ENCODE data around the gene OR6P1. TPM values are rescaled to one million over a fixed set of nuclear protein-coding genes. Genes with fewer than 3 reads are reported as not detected.

OR6P1 gene
- total RNA-seq, 1 experiment from 2014 or later: not detected

- Histone ChIP-seq H3F3A (ENCODE audit: insufficient read depth, low read depth) (no peaks in the 10 kb centered on the region), H3K9me2 (ENCODE audit: insufficient read depth) (no peaks in the 10 kb centered on the region; the same call in 1 of the 2 replicates), H3K27ac (no peak overlapping the region), H3K4me2 (no peak overlapping the region), H2AFZ (no peak overlapping the region), H4K20me1 (ENCODE audit: insufficient read depth) (no peaks in the 10 kb centered on the region), H3K27me3 (ENCODE audit: insufficient read depth, low read depth) (no peaks in the 10 kb centered on the region), H3K79me2 (ENCODE audit: low read depth) (no peaks in the 10 kb centered on the region), H3K4me1 (replicated peaks; ENCODE audit: insufficient read depth) (no peaks in the 10 kb centered on the region), H3K4me3 (no peak overlapping the region), H3K36me3 (ENCODE audit: low read depth) (no peaks in the 10 kb centered on the region), H3K9me3 (ENCODE audit: insufficient read depth, low read depth) (no peaks in the 10 kb centered on the region)
- CTCF ChIA-PET: no interaction called here
- DNase-seq: no peak
- no TSS peak for BruUV-seq (replicated peaks)
- POLR2A ChIA-PET (ENCODE audit: unreplicated experiment): no interaction called here
- intact Hi-C loops (cut with micrococcal nuclease; ENCODE audit: unreplicated experiment): no loop called here
- TF ChIP-seq EZH2 (IDR thresholded peaks at IDR 0.05; ENCODE audit: low read depth): no peak
- no peak for TF ChIP-seq CTCF (conservative IDR thresholded peaks at IDR 0.05)
Observed at GRCh38 chr1:158607296-158607695, 36.9 kb upstream of the OR6P1 start.

GRCh38 chr1:158604968-158605367 lies 34.6 kb upstream of the OR6P1 start, which contains the start of gene OR10Z1:
Gene OR10Z1 (plus strand): TSS chr1:158605268. CDS start chr1:158606439, 1,171 bp downstream.
- Histone ChIP-seq H3K9me3 (ENCODE audit: insufficient read depth, low read depth) (no peaks in the 10 kb centered on the region), H3K27me3 (ENCODE audit: insufficient read depth, low read depth) (no peaks in the 10 kb centered on the region), H2AFZ (no peak within 1 kb of the TSS), H3K4me1 (replicated peaks; ENCODE audit: insufficient read depth) (no peaks in the 10 kb centered on the region), H4K20me1 (ENCODE audit: insufficient read depth) (no peaks in the 10 kb centered on the region), H3K4me2 (no peak within 1 kb of the TSS), H3K27ac (no peak within 1 kb of the TSS), H3K9me2 (ENCODE audit: insufficient read depth) (no peaks in the 10 kb centered on the region), H3K4me3 (no peak within 1 kb of the TSS), H3F3A (ENCODE audit: insufficient read depth, low read depth) (no peaks in the 10 kb centered on the region), H3K36me3 (ENCODE audit: low read depth) (no peaks in the 10 kb centered on the region), H3K79me2 (ENCODE audit: low read depth) (no peaks in the 10 kb centered on the region)
- intact Hi-C loops (cut with micrococcal nuclease; ENCODE audit: unreplicated experiment): no loop called here
- CTCF ChIA-PET: no interaction called here
- POLR2A ChIA-PET (ENCODE audit: unreplicated experiment): no interaction called here
- no peak for DNase-seq
- TF ChIP-seq CTCF (conservative IDR thresholded peaks at IDR 0.05) (no peak), EZH2 (IDR thresholded peaks at IDR 0.05; ENCODE audit: low read depth) (no peak)
- no TSS peak for BruUV-seq (replicated peaks)

- H3K4me2 ChIP-seq: no peak overlapping the region
- TF ChIP-seq EZH2 (IDR thresholded peaks at IDR 0.05; ENCODE audit: low read depth) (no peak), CTCF (conservative IDR thresholded peaks at IDR 0.05) (no peak)
- no peaks in the 10 kb centered on the region for H3K36me3 ChIP-seq (ENCODE audit: low read depth)
- H3K27me3 ChIP-seq (ENCODE audit: insufficient read depth, low read depth): no peaks in the 10 kb centered on the region
- CTCF ChIA-PET: no interaction called here
- no peaks in the 10 kb centered on the region for H3K9me2 ChIP-seq (ENCODE audit: insufficient read depth)
- BruUV-seq (replicated peaks): no TSS peak
- no peaks in the 10 kb centered on the region for H3F3A ChIP-seq (ENCODE audit: insufficient read depth, low read depth)
- no peaks in the 10 kb centered on the region for H3K79me2 ChIP-seq (ENCODE audit: low read depth)
- no peaks in the 10 kb centered on the region for H3K9me3 ChIP-seq (ENCODE audit: insufficient read depth, low read depth)
- H2AFZ ChIP-seq: no peak overlapping the region
- no peak for DNase-seq
- no peaks in the 10 kb centered on the region for H3K4me1 ChIP-seq (replicated peaks; ENCODE audit: insufficient read depth)
- intact Hi-C loops (cut with micrococcal nuclease; ENCODE audit: unreplicated experiment): no loop called here
- no peak overlapping the region for H3K27ac ChIP-seq
- POLR2A ChIA-PET (ENCODE audit: unreplicated experiment): no interaction called here
- H3K4me3 ChIP-seq: no peak overlapping the region
- no peaks in the 10 kb centered on the region for H4K20me1 ChIP-seq (ENCODE audit: insufficient read depth)
Observed at GRCh38 chr1:158600735-158601134, 30.4 kb upstream of the OR6P1 start.
